Activated CD8-positive, alpha-beta memory T cell treated with anti-CD3 and anti-CD28 coated beads, Interleukin-2, amount 10 ng/mL, durations not matched to agents 7 days and 5 days (primary cell): ENCODE data around the gene CNTNAP2. TPM values are rescaled to one million over a fixed set of nuclear protein-coding genes. Genes with fewer than 3 reads are reported as not detected.

Experiments used
- ATAC-seq: fragments of 150-1000 bp; cut with Tn5 transposase; one replicate; pipeline ENCODE4 v1.10.0; 2021; ENCODE audit warnings: moderate library complexity
- CTCF ChIA-PET: fragments of 350-600 bp; sonication (Branson Sonifier 250); formaldehyde crosslinking; loops from one replicate; lab custom pipeline; 2021; ENCODE audit warnings: antibody characterized with exemption; lab: Charles Lee
- DNase-seq: peaks from one replicate; pipeline ENCODE4 v3.0.0-alpha.2; 2020
- H3K27ac Mint-ChIP-seq: one replicate; pipeline ENCODE4 v1.8.0; 2021; ENCODE audit warnings: mild to moderate bottlenecking, mixed read lengths
- H3K27me3 Mint-ChIP-seq: one replicate; pipeline ENCODE4 v1.8.0; 2021; ENCODE audit warnings: mixed read lengths
- H3K36me3 Mint-ChIP-seq: one replicate; pipeline ENCODE4 v1.8.0; 2021; ENCODE audit warnings: mild to moderate bottlenecking, mixed read lengths
- H3K4me1 Mint-ChIP-seq: one replicate; pipeline ENCODE4 v1.8.0; 2021; ENCODE audit warnings: mixed read lengths
- H3K4me3 Mint-ChIP-seq: one replicate; pipeline ENCODE4 v1.8.0; 2021; ENCODE audit warnings: mild to moderate bottlenecking, moderate library complexity, mixed read lengths
- H3K9me3 Mint-ChIP-seq: one replicate; pipeline ENCODE4 v1.8.0; 2022; ENCODE audit warnings: low read depth, mixed read lengths
- total RNA-seq, 2 experiments: library from RNA; stranded (reverse); gene quantifications; one replicate each; pipeline ENCODE4 v1.2.3, GENCODE V29; 2021

CNTNAP2 gene
- total RNA-seq, 2 experiments from 2014 or later = not detected

- Mint-ChIP-seq H3K4me3 (no peak overlapping the region), H3K36me3 (no peaks in the 10 kb centered on the region), H3K9me3 (peaks cover 19% of the 10 kb centered on the region), H3K27ac (no peak overlapping the region), H3K27me3 (no peaks in the 10 kb centered on the region), H3K4me1 (no peaks in the 10 kb centered on the region)
- no peak for DNase-seq
- ATAC-seq = no peak
- CTCF ChIA-PET = interaction anchor here (0.6 kb wide), 1 partner anchor 706 kb away, joined by 3 read pairs; no protein-coding TSS in a partner anchor
These were observed 145.9 kb downstream of the CNTNAP2 start for GRCh38 chr7:146262527-146262926.

GRCh38 chr7:146276888-146277287 is 160.3 kb downstream of the CNTNAP2 start:
- Mint-ChIP-seq H3K9me3 (peaks cover 6% of the 10 kb centered on the region), H3K27me3 (no peaks in the 10 kb centered on the region), H3K36me3 (no peaks in the 10 kb centered on the region), H3K27ac (no peak overlapping the region), H3K4me3 (no peak overlapping the region), H3K4me1 (no peaks in the 10 kb centered on the region)
- no peak for ATAC-seq
- no peak for DNase-seq
- CTCF ChIA-PET = no interaction called here

- Mint-ChIP-seq H3K36me3 (no peaks in the 10 kb centered on the region), H3K4me1 (no peaks in the 10 kb centered on the region), H3K9me3 (peaks cover 12% of the 10 kb centered on the region), H3K27ac (no peak overlapping the region), H3K27me3 (no peaks in the 10 kb centered on the region), H3K4me3 (no peak overlapping the region)
- CTCF ChIA-PET = no interaction called here
- DNase-seq (no peak), ATAC-seq (no peak)
These were observed 168.8 kb downstream of the CNTNAP2 start for GRCh38 chr7:146285418-146285817.

GRCh38 chr7:146290746-146291145 is 174.1 kb downstream of the CNTNAP2 start:
- Mint-ChIP-seq H3K4me1 (no peaks in the 10 kb centered on the region), H3K4me3 (no peak overlapping the region), H3K27me3 (no peaks in the 10 kb centered on the region), H3K9me3 (peaks cover 12% of the 10 kb centered on the region), H3K27ac (no peak overlapping the region), H3K36me3 (no peaks in the 10 kb centered on the region)
- CTCF ChIA-PET = no interaction called here
- ATAC-seq (no peak), DNase-seq (no peak)

GRCh38 chr7:146291900-146292299 is 175.3 kb downstream of the CNTNAP2 start:
- peaks cover 5% of the 10 kb centered on the region for H3K9me3 Mint-ChIP-seq
- H3K27me3 Mint-ChIP-seq = no peaks in the 10 kb centered on the region
- H3K36me3 Mint-ChIP-seq = no peaks in the 10 kb centered on the region
- H3K27ac Mint-ChIP-seq = no peak overlapping the region
- no peak overlapping the region for H3K4me3 Mint-ChIP-seq
- no peaks in the 10 kb centered on the region for H3K4me1 Mint-ChIP-seq
- CTCF ChIA-PET = no interaction called here
- ATAC-seq = no peak
- no peak for DNase-seq

- H3K4me3 Mint-ChIP-seq = no peak overlapping the region
- peaks cover 2% of the 10 kb centered on the region for H3K9me3 Mint-ChIP-seq
- no peaks in the 10 kb centered on the region for H3K36me3 Mint-ChIP-seq
- no peaks in the 10 kb centered on the region for H3K27me3 Mint-ChIP-seq
- H3K4me1 Mint-ChIP-seq = no peaks in the 10 kb centered on the region
- ATAC-seq = no peak
- no peak overlapping the region for H3K27ac Mint-ChIP-seq
- DNase-seq = no peak
- CTCF ChIA-PET = no interaction called here
These were observed 179.4 kb downstream of the CNTNAP2 start for GRCh38 chr7:146296028-146296427.

- Mint-ChIP-seq H3K36me3 (no peaks in the 10 kb centered on the region), H3K9me3 (peaks cover 5% of the 10 kb centered on the region), H3K27me3 (no peaks in the 10 kb centered on the region), H3K4me3 (no peak overlapping the region), H3K4me1 (no peaks in the 10 kb centered on the region), H3K27ac (no peak overlapping the region)
- CTCF ChIA-PET = no interaction called here
- ATAC-seq = no peak
- DNase-seq = no peak
These were observed 198.4 kb downstream of the CNTNAP2 start for GRCh38 chr7:146314962-146315361.

- H3K4me1 Mint-ChIP-seq = no peaks in the 10 kb centered on the region
- CTCF ChIA-PET = no interaction called here
- no peaks in the 10 kb centered on the region for H3K36me3 Mint-ChIP-seq
- H3K27ac Mint-ChIP-seq = no peak overlapping the region
- H3K4me3 Mint-ChIP-seq = no peak overlapping the region
- ATAC-seq = no peak
- peaks cover 4% of the 10 kb centered on the region for H3K9me3 Mint-ChIP-seq
- no peaks in the 10 kb centered on the region for H3K27me3 Mint-ChIP-seq
- DNase-seq = no peak
These were observed 203.0 kb downstream of the CNTNAP2 start for GRCh38 chr7:146319629-146320028.

GRCh38 chr7:146321301-146321700 is 204.7 kb downstream of the CNTNAP2 start:
- H3K4me3 Mint-ChIP-seq = no peak overlapping the region
- ATAC-seq (no peak), DNase-seq (no peak)
- H3K27ac Mint-ChIP-seq = no peak overlapping the region
- H3K36me3 Mint-ChIP-seq = no peaks in the 10 kb centered on the region
- no peaks in the 10 kb centered on the region for H3K27me3 Mint-ChIP-seq
- CTCF ChIA-PET = no interaction called here
- H3K4me1 Mint-ChIP-seq = no peaks in the 10 kb centered on the region
- H3K9me3 Mint-ChIP-seq = peaks cover 4% of the 10 kb centered on the region

GRCh38 chr7:146331369-146331768 is 214.8 kb downstream of the CNTNAP2 start:
- no peak for DNase-seq

GRCh38 chr7:146345251-146345650 is 228.7 kb downstream of the CNTNAP2 start:
- Mint-ChIP-seq H3K4me1 (no peaks in the 10 kb centered on the region), H3K27me3 (no peaks in the 10 kb centered on the region), H3K9me3 (peaks cover 7% of the 10 kb centered on the region), H3K27ac (no peak overlapping the region), H3K4me3 (no peak overlapping the region), H3K36me3 (no peaks in the 10 kb centered on the region)
- ATAC-seq (no peak), DNase-seq (no peak)
- CTCF ChIA-PET = no interaction called here

More at GRCh38 chr7:146331369-146331768, 214.8 kb downstream of the CNTNAP2 start:
- ATAC-seq = no peak
- Mint-ChIP-seq H3K27me3 (no peaks in the 10 kb centered on the region), H3K27ac (no peak overlapping the region), H3K4me1 (no peaks in the 10 kb centered on the region), H3K9me3 (peaks cover 10% of the 10 kb centered on the region), H3K36me3 (no peaks in the 10 kb centered on the region), H3K4me3 (no peak overlapping the region)
- CTCF ChIA-PET = no interaction called here

GRCh38 chr7:146346096-146346495 is 229.5 kb downstream of the CNTNAP2 start:
- ATAC-seq (no peak), DNase-seq (no peak)
- H3K9me3 Mint-ChIP-seq = peaks cover 7% of the 10 kb centered on the region
- no peak overlapping the region for H3K27ac Mint-ChIP-seq
- H3K4me3 Mint-ChIP-seq = no peak overlapping the region
- CTCF ChIA-PET = no interaction called here
- no peaks in the 10 kb centered on the region for H3K27me3 Mint-ChIP-seq
- H3K4me1 Mint-ChIP-seq = no peaks in the 10 kb centered on the region
- no peaks in the 10 kb centered on the region for H3K36me3 Mint-ChIP-seq

- no peak overlapping the region for H3K27ac Mint-ChIP-seq
These were observed 238.6 kb downstream of the CNTNAP2 start for GRCh38 chr7:146355216-146355615.

GRCh38 chr7:146359176-146359575 is 242.6 kb downstream of the CNTNAP2 start:
- DNase-seq = no peak
- Mint-ChIP-seq H3K27ac (no peak overlapping the region), H3K27me3 (no peaks in the 10 kb centered on the region), H3K9me3 (peaks cover 10% of the 10 kb centered on the region), H3K4me1 (no peaks in the 10 kb centered on the region), H3K4me3 (no peak overlapping the region), H3K36me3 (no peaks in the 10 kb centered on the region)
- no peak for ATAC-seq
- CTCF ChIA-PET = no interaction called here

More at GRCh38 chr7:146355216-146355615, 238.6 kb downstream of the CNTNAP2 start:
- Mint-ChIP-seq H3K36me3 (peaks cover 1% of the 10 kb centered on the region), H3K4me3 (no peak overlapping the region), H3K9me3 (peaks cover 13% of the 10 kb centered on the region), H3K27me3 (no peaks in the 10 kb centered on the region), H3K4me1 (no peaks in the 10 kb centered on the region)
- CTCF ChIA-PET = no interaction called here
- ATAC-seq = no peak
- no peak for DNase-seq

GRCh38 chr7:146366938-146367337 is 250.3 kb downstream of the CNTNAP2 start:
- DNase-seq (no peak), ATAC-seq (no peak)
- Mint-ChIP-seq H3K4me3 (no peak overlapping the region), H3K36me3 (no peaks in the 10 kb centered on the region), H3K9me3 (peaks cover 10% of the 10 kb centered on the region), H3K4me1 (no peaks in the 10 kb centered on the region), H3K27me3 (no peaks in the 10 kb centered on the region), H3K27ac (no peak overlapping the region)
- CTCF ChIA-PET = no interaction called here
